Vein endothelial cell (primary cell): ENCODE measurements around the gene IL17C. TPM values are rescaled to one million over a fixed set of nuclear protein-coding genes. Genes with fewer than 3 reads are reported as not detected.

Experiments
- total RNA-seq: library from RNA; depleted of rRNA; stranded (reverse); fragments of >200 nt; gene quantifications from 2 replicates; pipeline ENCODE4 v1.2.3, GENCODE V29; 2012

Gene IL17C, protein sequence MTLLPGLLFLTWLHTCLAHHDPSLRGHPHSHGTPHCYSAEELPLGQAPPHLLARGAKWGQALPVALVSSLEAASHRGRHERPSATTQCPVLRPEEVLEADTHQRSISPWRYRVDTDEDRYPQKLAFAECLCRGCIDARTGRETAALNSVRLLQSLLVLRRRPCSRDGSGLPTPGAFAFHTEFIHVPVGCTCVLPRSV
- 0.10 and 0.33 TPM in 2 replicates for total RNA-seq

DNA sequence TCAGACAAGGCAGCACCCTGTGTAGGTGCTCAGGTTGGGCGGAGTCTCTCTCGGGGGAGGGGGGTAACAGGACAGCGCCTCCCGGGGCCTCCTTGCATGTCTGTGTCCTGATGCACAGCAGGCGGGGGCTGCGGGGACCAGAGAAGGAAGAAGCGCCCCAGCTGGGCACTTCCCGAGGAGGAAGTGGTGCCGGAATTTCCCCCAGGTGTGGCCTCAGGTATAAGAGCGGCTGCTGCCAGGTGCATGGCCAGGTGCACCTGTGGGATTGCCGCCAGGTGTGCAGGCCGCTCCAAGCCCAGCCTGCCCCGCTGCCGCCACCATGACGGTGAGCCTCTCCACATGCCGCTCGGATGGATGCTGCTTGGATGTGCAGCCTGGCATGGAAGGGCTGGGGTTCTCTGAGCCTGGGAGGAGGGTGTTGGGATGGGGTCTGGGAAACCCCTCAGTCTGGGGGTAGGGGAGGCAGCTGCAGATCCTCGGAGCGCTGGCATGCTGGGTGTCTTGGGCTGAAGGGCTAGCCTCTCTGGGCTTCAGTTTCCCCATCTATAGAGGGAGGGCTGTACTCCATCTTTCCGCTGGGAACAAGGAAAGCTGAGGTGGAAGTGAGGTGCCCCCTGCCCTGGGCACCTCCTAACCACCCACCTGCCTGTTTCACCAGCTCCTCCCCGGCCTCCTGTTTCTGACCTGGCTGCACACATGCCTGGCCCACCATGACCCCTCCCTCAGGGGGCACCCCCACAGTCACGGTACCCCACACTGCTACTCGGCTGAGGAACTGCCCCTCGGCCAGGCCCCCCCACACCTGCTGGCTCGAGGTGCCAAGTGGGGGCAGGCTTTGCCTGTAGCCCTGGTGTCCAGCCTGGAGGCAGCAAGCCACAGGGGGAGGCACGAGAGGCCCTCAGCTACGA, at the start of gene IL17C:
IL17C (plus strand) TSS at position 250 of the 908 bp plus-strand sequence; CDS start at position 320, 70 bp downstream.

DNA sequence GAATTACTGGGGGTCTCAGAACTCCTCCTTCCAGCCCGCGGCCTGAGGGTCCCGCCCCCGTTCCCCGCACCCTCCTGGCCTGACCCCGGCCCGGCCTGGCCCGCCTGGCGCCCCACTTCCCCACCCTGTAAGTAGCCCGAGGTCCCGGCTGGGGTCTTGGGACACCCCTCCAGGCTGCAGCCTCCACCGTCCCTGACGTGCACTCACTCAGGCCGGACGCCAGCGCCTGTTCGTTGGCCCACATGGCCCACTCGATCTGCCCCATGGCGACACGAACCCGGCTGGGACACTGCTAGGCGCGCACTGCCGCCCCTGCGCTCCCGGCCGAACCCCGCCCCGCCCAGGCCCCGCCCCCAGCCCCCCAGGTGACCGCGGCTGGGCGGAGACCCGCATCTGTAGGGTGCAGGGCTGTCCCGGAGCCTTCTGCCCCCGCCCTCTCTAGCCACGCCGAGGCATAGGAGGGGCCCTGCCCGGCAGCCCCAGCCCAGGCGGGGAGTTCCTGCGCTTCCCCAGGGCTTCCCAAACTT, 12.4 kb downstream of the IL17C start, which contains the start of gene CYBA:
CYBA (minus strand) TSS at position 305 of the 527 bp plus-strand sequence; CDS start at position 265, 40 bp downstream.

DNA sequence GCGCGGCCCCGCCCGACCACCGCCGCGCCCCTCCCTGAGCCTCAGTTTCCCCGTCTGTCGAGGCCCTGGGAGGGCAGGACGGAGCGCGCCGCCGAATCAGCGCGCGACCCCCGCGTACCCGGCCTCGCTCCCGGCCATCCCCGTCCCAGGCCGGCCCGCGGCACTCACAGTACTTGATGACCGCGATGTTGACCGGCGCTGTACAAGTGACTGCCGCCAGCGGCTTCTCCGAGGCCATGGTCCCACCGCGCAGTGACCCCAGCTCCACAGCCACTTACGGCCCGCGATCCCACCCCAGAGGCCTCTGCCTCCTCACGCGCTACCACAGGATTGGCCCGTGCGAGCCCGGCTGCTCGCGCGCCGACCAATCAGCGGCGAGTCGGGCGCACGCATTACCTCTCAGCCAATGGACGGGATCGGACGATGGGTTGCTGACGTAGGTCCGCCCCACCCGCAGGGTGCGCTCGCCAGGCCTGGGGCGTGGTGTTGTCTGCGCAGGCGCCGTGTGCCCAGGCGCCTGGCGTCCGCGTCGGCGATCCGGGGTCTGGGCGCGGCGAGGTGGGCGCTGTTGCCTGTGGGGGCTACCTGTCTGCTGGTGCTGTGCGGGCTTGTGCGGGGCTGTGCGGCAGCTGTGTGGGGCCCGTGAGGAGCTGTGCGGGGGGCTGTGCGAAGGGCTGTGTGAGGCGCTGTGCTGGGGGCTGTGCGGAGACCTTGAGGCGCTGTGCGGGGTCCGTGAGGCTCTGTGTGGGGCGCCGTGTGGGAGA, 24.7 kb downstream of the IL17C start, which contains the start of gene MVD:
MVD (minus strand) TSS at position 249 of the 764 bp plus-strand sequence; CDS start at position 238, 11 bp downstream.

DNA sequence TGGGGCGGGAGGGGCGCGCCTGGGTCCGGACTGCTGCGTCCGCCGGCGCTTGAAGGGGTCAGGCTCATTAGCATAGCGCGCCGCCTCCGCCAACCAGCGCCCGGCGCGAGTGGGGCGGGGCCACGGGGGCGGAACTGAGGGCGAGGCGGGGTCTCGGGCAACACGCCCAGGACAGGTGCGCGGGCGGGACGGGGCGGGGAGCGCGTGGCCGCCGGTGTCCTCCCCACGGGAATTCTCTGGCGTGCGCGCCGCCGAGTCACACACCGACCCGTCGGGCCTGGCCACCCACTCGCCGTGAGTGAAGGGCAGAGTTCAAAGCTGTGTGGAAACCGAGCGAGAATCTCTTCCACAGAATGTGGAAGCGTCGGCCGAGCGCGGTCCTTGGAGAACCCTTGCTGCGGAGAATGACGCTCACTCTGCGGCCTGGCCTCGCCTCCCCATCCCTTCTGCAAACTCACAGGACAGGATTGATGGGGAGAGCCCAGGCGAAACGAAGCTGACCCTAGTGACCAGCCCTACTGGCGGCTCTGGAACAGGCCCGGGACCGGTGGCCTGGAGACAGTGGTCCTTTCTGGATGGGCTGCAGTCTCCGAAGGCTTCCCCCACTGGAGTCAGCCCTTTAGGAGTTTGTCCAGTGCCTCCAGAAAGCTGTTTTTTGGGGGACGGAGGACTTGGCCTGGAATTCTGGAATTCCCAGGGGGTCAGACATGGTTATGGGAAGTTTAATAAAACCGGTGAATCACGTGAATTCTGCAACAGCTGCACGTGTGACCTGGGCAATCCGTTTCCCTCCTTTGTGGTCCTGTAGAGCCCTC, 48.3 kb downstream of the IL17C start, which contains the start of gene SNAI3:
SNAI3 (minus strand) TSS at position 69 of the 815 bp plus-strand sequence. CDS start 101 bp downstream, outside the sequence.

Other genes starting within 250 kb of the IL17C start
- 2.2 and 3.3 TPM in 2 replicates for gene ZFPM1, start 185.3 kb upstream of the IL17C start, total RNA-seq
- gene ZC3H18, start 68.2 kb upstream of the IL17C start, total RNA-seq: 15.7 and 16.3 TPM in 2 replicates
- gene CYBA, start 12.5 kb downstream of the IL17C start, total RNA-seq: 124 and 270 TPM in 2 replicates
- 36.3 and 50.8 TPM in 2 replicates for gene MVD, start 24.5 kb downstream of the IL17C start, total RNA-seq
- gene SNAI3, start 47.9 kb downstream of the IL17C start, total RNA-seq: 0.19 and 0.33 TPM in 2 replicates
- gene RNF166, start 67.8 kb downstream of the IL17C start, total RNA-seq: 18.0 and 27.8 TPM in 2 replicates
- gene CTU2, start 67.9 kb downstream of the IL17C start, total RNA-seq: 26.7 and 36.6 TPM in 2 replicates
- gene PIEZO1, start 146.6 kb downstream of the IL17C start, total RNA-seq: 239 and 332 TPM in 2 replicates
- 12.1 and 14.7 TPM in 2 replicates for gene CDT1, start 165.2 kb downstream of the IL17C start, total RNA-seq
- gene APRT, start 173.4 kb downstream of the IL17C start, total RNA-seq: 96.6 and 121 TPM in 2 replicates
- gene GALNS, start 218.4 kb downstream of the IL17C start, total RNA-seq: 19.9 and 30.8 TPM in 2 replicates
- 47.6 and 54.9 TPM in 2 replicates for gene TRAPPC2L, start 218.6 kb downstream of the IL17C start, total RNA-seq
- not detected in 2 replicates for gene PABPN1L, start 228.1 kb downstream of the IL17C start, total RNA-seq